WTC11 (cell line): ENCODE data around the gene SLC29A3. TPM values are rescaled to one million over a fixed set of nuclear protein-coding genes. Genes with fewer than 3 reads are reported as not detected.
"Not testable (repeated sequence)": the region's sequence is repeated elsewhere in the genome, so short reads cannot be mapped to it uniquely, and the experiment has no call there.

Experiments
- ATAC-seq: fragments of 200-7000 bp; cut with Tn5 transposase; 2 replicates; pipeline ENCODE4 v1.10.0; 2021; ENCODE audit warnings: mild to moderate bottlenecking, moderate library complexity
- CTCF ChIA-PET: fragments of 300-600 bp; sonication (Branson Sonifier 250); formaldehyde crosslinking; loops from one replicate; lab custom pipeline; 2021; ENCODE audit warnings: antibody characterized with exemption; lab: Charles Lee
- POLR2A ChIA-PET: fragments of 350-600 bp; sonication (Branson Sonifier 250); formaldehyde crosslinking; loops from one replicate; lab custom pipeline; 2021; ENCODE audit warnings: antibody characterized with exemption; lab: Charles Lee
- DNase-seq: peaks from one replicate; pipeline ENCODE4 v3.0.0; 2021; ENCODE audit warnings: low spot score
- H3K27ac Mint-ChIP-seq: 2 replicates; pipeline ENCODE4 v1.8.0; 2021; ENCODE audit warnings: mixed read lengths
- H3K27me3 Mint-ChIP-seq: 2 replicates; pipeline ENCODE4 v1.8.0; 2021; ENCODE audit warnings: low read depth, mild to moderate bottlenecking, moderate library complexity, mixed read lengths
- H3K36me3 Mint-ChIP-seq: 2 replicates; pipeline ENCODE4 v1.8.0; 2021; ENCODE audit warnings: mixed read lengths
- H3K4me1 Mint-ChIP-seq: 2 replicates; pipeline ENCODE4 v1.8.0; 2022; ENCODE audit warnings: mixed read lengths
- H3K4me3 Mint-ChIP-seq: 2 replicates; pipeline ENCODE4 v1.8.0; 2021; ENCODE audit warnings: mild to moderate bottlenecking, moderate library complexity, mixed read lengths
- H3K9me3 Mint-ChIP-seq: 2 replicates; pipeline ENCODE4 v1.8.0; 2021; ENCODE audit warnings: mixed read lengths
- CBFB ChIP-seq: sonication (generic); formaldehyde crosslinking; IDR thresholded peaks from 2 replicates; pipeline ENCODE4 v1.8.1; 2022; ENCODE audit warnings: mild to moderate bottlenecking, low read depth, missing genetic modification reagents
- CREB1 ChIP-seq: sonication (generic); formaldehyde crosslinking; IDR thresholded peaks from 2 replicates; pipeline ENCODE4 v1.8.0; 2023; ENCODE audit warnings: mild to moderate bottlenecking, missing genetic modification reagents
- E2F1 ChIP-seq: sonication (generic); formaldehyde crosslinking; IDR thresholded peaks from 2 replicates; pipeline ENCODE4 v1.8.0; 2022; ENCODE audit warnings: mild to moderate bottlenecking, missing genetic modification reagents
- E2F5 ChIP-seq: sonication (generic); formaldehyde crosslinking; IDR thresholded peaks from 2 replicates; pipeline ENCODE4 v1.8.1; 2022; ENCODE audit warnings: mild to moderate bottlenecking, moderate library complexity, missing genetic modification reagents
- ELF4 ChIP-seq: sonication (generic); formaldehyde crosslinking; IDR thresholded peaks from 2 replicates; pipeline ENCODE4 v1.8.1; 2022; ENCODE audit warnings: low read depth, mild to moderate bottlenecking, moderate library complexity, missing genetic modification reagents
- FOXK1 ChIP-seq: sonication (generic); formaldehyde crosslinking; IDR thresholded peaks from 2 replicates; pipeline ENCODE4 v1.8.0; 2022; ENCODE audit warnings: mild to moderate bottlenecking, moderate library complexity, missing genetic modification reagents
- GABPB1 ChIP-seq: sonication (generic); formaldehyde crosslinking; IDR thresholded peaks from 2 replicates; pipeline ENCODE4 v1.8.1; 2023; ENCODE audit warnings: mild to moderate bottlenecking, missing genetic modification reagents
- IRF2 ChIP-seq: sonication (generic); formaldehyde crosslinking; IDR thresholded peaks from 2 replicates; pipeline ENCODE4 v1.8.0; 2022; ENCODE audit warnings: low read depth, missing genetic modification reagents, borderline replicate concordance
- MYBL2 ChIP-seq: sonication (generic); formaldehyde crosslinking; IDR thresholded peaks from 2 replicates; pipeline ENCODE4 v1.8.1; 2023; ENCODE audit warnings: mild to moderate bottlenecking, moderate library complexity, missing genetic modification reagents
- PRDM15 ChIP-seq: sonication (generic); formaldehyde crosslinking; IDR thresholded peaks from 2 replicates; pipeline ENCODE4 v1.8.0; 2022; ENCODE audit warnings: missing genetic modification reagents
- PRRX2 ChIP-seq: fragments of 250-450 bp; sonication (Bioruptor Pico); IDR thresholded peaks from 2 replicates; pipeline ENCODE4 v1.8.0; 2021; ENCODE audit warnings: mild to moderate bottlenecking
- TCF7 ChIP-seq: sonication (generic); formaldehyde crosslinking; IDR thresholded peaks from 2 replicates; pipeline ENCODE4 v1.8.0; 2022; ENCODE audit warnings: mild to moderate bottlenecking, low read depth, missing genetic modification reagents, moderate library complexity
- TEAD4 ChIP-seq: sonication (generic); formaldehyde crosslinking; IDR thresholded peaks from 2 replicates; pipeline ENCODE4 v1.8.0; 2022; ENCODE audit warnings: mild to moderate bottlenecking, missing genetic modification reagents
- TP53 ChIP-seq: sonication (generic); formaldehyde crosslinking; IDR thresholded peaks from 2 replicates; pipeline ENCODE4 v1.8.1; 2023; ENCODE audit warnings: mild to moderate bottlenecking, missing genetic modification reagents
- USF2 ChIP-seq: sonication (generic); formaldehyde crosslinking; IDR thresholded peaks from 2 replicates; pipeline ENCODE4 v1.8.1; 2023; ENCODE audit warnings: mild to moderate bottlenecking, missing genetic modification reagents, moderate library complexity
- ZNF121 ChIP-seq: sonication (generic); formaldehyde crosslinking; IDR thresholded peaks from 2 replicates; pipeline ENCODE4 v1.8.0; 2023; ENCODE audit warnings: missing genetic modification reagents
- ZNF232 ChIP-seq: sonication (generic); formaldehyde crosslinking; IDR thresholded peaks from 2 replicates; pipeline ENCODE4 v1.8.0; 2022; ENCODE audit warnings: mild to moderate bottlenecking, missing genetic modification reagents
- ZNF512 ChIP-seq: sonication (generic); formaldehyde crosslinking; IDR thresholded peaks from 2 replicates; pipeline ENCODE4 v1.8.1; 2022; ENCODE audit warnings: missing genetic modification reagents, borderline replicate concordance
- total RNA-seq: library from RNA; stranded (reverse); gene quantifications from 3 replicates; pipeline ENCODE4 v1.2.3, GENCODE V29; 2021

SLC29A3 gene
- total RNA-seq, 1 experiment from 2014 or later, result 9.2 TPM

- H3K27me3 Mint-ChIP-seq, result no peaks in the 10 kb centered on the region
- no peak overlapping the region for H3K4me3 Mint-ChIP-seq
- ChIA-PET CTCF (interaction anchor here (1.2 to 2.0 kb wide), 6 partner anchors 14 to 338 kb away, joined by 3 to 11 read pairs (median 4); partner anchors contain the start of gene SLC29A3), POLR2A (no interaction called here)
- ATAC-seq, result no peak
- peak overlapping the region; percentile 72; the same call in 1 of the 2 replicates for H3K27ac Mint-ChIP-seq
- H3K9me3 Mint-ChIP-seq, result no peaks in the 10 kb centered on the region
- TF ChIP-seq IRF2 (CRISPR knock-in tag) (no peak), PRRX2 (no peak), TP53 (CRISPR knock-in tag) (no peak), E2F5 (CRISPR knock-in tag) (no peak), PRDM15 (CRISPR knock-in tag) (no peak), FOXK1 (no peak), ZNF121 (no peak)
- no peaks in the 10 kb centered on the region for H3K4me1 Mint-ChIP-seq
- no peak for DNase-seq
- H3K36me3 Mint-ChIP-seq, result peaks cover 21% of the 10 kb centered on the region; the same call in 1 of the 2 replicates
Observed at GRCh38 chr10:71358277-71358676, 39.2 kb downstream of the SLC29A3 start.

- H3K4me3 Mint-ChIP-seq, POLR2A ChIA-PET, H3K27me3 Mint-ChIP-seq, DNase-seq, H3K27ac Mint-ChIP-seq, H3K4me1 Mint-ChIP-seq, ATAC-seq, H3K9me3 Mint-ChIP-seq: not testable (repeated sequence)
- CTCF ChIA-PET, result interaction anchor here (0.6 to 2.0 kb wide), 5 partner anchors 15 to 338 kb away, joined by 3 to 11 read pairs (median 5); partner anchors contain the start of gene SLC29A3
- peaks cover 21% of the 10 kb centered on the region; the same call in 1 of the 2 replicates for H3K36me3 Mint-ChIP-seq
Observed at GRCh38 chr10:71358906-71359305, 39.8 kb downstream of the SLC29A3 start.

GRCh38 chr10:71359364-71360046 is 40.4 kb downstream of the SLC29A3 start:
- H3K9me3 Mint-ChIP-seq, result no peaks in the 10 kb centered on the region
- ATAC-seq (no peak), DNase-seq (no peak)
- H3K27me3 Mint-ChIP-seq, result no peaks in the 10 kb centered on the region
- peaks cover 4% of the 10 kb centered on the region; the same call in 1 of the 2 replicates for H3K4me1 Mint-ChIP-seq
- CTCF ChIA-PET, result interaction anchor here (0.6 to 2.0 kb wide), 3 partner anchors 25 to 42 kb away, joined by 3 to 11 read pairs (median 5); partner anchors contain the start of gene SLC29A3
- POLR2A ChIA-PET, result no interaction called here
- peaks cover 21% of the 10 kb centered on the region; the same call in 1 of the 2 replicates for H3K36me3 Mint-ChIP-seq
- no peak for TF ChIP-seq CBFB
- TF ChIP-seq GABPB1 (CRISPR knock-in tag), result no peak
- TF ChIP-seq ELF4, result no peak
- TF ChIP-seq USF2 (CRISPR knock-in tag), result no peak
- no peak for TF ChIP-seq CREB1
- no peak for TF ChIP-seq MYBL2
- no peak for TF ChIP-seq ZNF232 (CRISPR knock-in tag)
- no peak for TF ChIP-seq TCF7 (CRISPR knock-in tag)
- TF ChIP-seq E2F1 (CRISPR knock-in tag), result no peak
- no peak for TF ChIP-seq TEAD4 (CRISPR knock-in tag)
- TF ChIP-seq ZNF512 (CRISPR knock-in tag), result no peak
- no peak overlapping the region for H3K4me3 Mint-ChIP-seq
- no peak overlapping the region for H3K27ac Mint-ChIP-seq
